Liver (tissue), 3 donors: Measurements from ENCODE around the gene MIF4GD.

ENCODE experiments used
- ATF3 ChIP-seq: IDR thresholded peaks from 2 replicates; pipeline ENCODE4 v1.6.1; 2016; ENCODE audit warnings: antibody characterized with exemption
- JUND ChIP-seq, 2 donors: IDR thresholded peaks; 2 replicates each; pipeline ENCODE4 v1.6.1; 2016; ENCODE audit warnings: antibody characterized with exemption in 2 of 2
- SP1 ChIP-seq: IDR thresholded peaks from 2 replicates; pipeline ENCODE4 v1.6.1; 2018; ENCODE audit warnings: antibody characterized with exemption, mild to moderate bottlenecking
- TAF1 ChIP-seq: conservative IDR thresholded peaks from 2 replicates; pipeline ENCODE4 v1.6.1; 2016; ENCODE audit warnings: antibody characterized with exemption, mild to moderate bottlenecking
- TF ChIP-seq, protein P1 (sequence below): fragments of 150-350 bp; IDR thresholded peaks from 2 replicates; pipeline ENCODE4 v1.5.1; 2017; ENCODE audit warnings: improper control_type of control experiment, low read depth, low read length; ENCODE audit not compliant: missing input control
- TF ChIP-seq, protein P2 (sequence below): IDR thresholded peaks from 2 replicates; pipeline ENCODE4 v1.6.1; 2016; ENCODE audit warnings: antibody characterized with exemption
- donor health status: healthy.
- donor health status: healthy.

DNA sequence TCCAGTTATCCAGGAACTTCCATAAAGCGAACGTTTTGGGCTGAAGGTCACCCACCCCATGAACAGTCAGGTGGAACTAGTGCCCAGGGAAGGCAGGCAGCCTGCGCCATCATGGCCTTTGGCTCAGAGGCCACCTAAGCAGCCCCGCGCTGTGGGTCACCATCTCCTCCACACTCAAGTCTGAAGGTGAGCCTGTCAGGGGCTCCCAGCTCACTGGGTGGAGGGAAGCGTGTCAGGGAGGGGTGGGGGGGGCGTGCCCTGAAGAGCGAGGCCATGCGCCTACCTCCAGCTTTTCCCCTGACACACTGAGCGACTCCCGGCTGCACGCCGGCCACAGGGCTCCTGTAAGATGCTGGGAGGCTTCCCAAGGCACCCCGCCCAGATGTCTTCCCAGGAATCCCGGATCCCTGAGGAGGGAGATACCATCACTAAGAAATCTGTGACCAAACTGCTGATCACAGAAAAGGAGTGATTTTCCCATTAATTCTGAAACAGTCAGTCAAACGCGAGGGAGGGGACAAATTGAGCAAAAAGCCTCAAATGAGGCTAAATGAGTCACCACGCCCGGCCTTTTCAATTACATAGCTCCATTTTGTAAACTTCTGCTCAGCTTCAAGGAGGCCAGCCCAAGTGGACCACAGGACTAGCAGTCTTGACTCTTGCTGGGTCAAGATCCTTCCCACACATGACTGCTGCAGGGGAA lies 44.7 kb upstream of the MIF4GD start:
- TF ChIP-seq, protein P1, sequence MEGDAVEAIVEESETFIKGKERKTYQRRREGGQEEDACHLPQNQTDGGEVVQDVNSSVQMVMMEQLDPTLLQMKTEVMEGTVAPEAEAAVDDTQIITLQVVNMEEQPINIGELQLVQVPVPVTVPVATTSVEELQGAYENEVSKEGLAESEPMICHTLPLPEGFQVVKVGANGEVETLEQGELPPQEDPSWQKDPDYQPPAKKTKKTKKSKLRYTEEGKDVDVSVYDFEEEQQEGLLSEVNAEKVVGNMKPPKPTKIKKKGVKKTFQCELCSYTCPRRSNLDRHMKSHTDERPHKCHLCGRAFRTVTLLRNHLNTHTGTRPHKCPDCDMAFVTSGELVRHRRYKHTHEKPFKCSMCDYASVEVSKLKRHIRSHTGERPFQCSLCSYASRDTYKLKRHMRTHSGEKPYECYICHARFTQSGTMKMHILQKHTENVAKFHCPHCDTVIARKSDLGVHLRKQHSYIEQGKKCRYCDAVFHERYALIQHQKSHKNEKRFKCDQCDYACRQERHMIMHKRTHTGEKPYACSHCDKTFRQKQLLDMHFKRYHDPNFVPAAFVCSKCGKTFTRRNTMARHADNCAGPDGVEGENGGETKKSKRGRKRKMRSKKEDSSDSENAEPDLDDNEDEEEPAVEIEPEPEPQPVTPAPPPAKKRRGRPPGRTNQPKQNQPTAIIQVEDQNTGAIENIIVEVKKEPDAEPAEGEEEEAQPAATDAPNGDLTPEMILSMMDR: no peak
- TF ChIP-seq JUND (IDR thresholded peaks at IDR 0.05) (no peak), TAF1 (no peak), ATF3 (no peak), SP1 (no peak)
- TF ChIP-seq, protein P2, sequence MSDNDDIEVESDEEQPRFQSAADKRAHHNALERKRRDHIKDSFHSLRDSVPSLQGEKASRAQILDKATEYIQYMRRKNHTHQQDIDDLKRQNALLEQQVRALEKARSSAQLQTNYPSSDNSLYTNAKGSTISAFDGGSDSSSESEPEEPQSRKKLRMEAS: no peak
